GM04503 (cell line): Measurements from ENCODE around the gene ASB4.
"Not testable (repeated sequence)": the region's sequence is repeated elsewhere in the genome, so short reads cannot be mapped to it uniquely, and the experiment has no call there.

ENCODE experiments used
- DNase-seq: peaks from one replicate; pipeline ENCODE4 v3.0.0-alpha.2; 2012; ENCODE audit warnings: low read depth

Gene ASB4

GRCh38 chr7:95485391-95486123, at the start of gene ASB4:
Gene ASB4 (plus strand): TSS chr7:95485943. CDS start chr7:95485972, 29 bp downstream.
- DNase-seq = no peak

GRCh38 chr7:95436407-95436806, 49.3 kb upstream of the ASB4 start:
- no peak for DNase-seq

GRCh38 chr7:95440394-95441038, 45.2 kb upstream of the ASB4 start:
- DNase-seq = no peak

GRCh38 chr7:95441042-95441823, 44.5 kb upstream of the ASB4 start:
- DNase-seq = no peak

- no peak for DNase-seq
Observed at GRCh38 chr7:95444796-95445195, 40.9 kb upstream of the ASB4 start.

GRCh38 chr7:95446618-95447017, 39.1 kb upstream of the ASB4 start:
- DNase-seq = no peak

- DNase-seq = no peak
Observed at GRCh38 chr7:95454438-95455045, 31.2 kb upstream of the ASB4 start.

GRCh38 chr7:95457947-95458346, 27.8 kb upstream of the ASB4 start:
- DNase-seq = no peak

GRCh38 chr7:95460653-95461052, 25.1 kb upstream of the ASB4 start:
- not testable (repeated sequence) for DNase-seq

- DNase-seq = no peak
Observed at GRCh38 chr7:95467912-95468607, 17.7 kb upstream of the ASB4 start.

GRCh38 chr7:95469187-95469586, 16.6 kb upstream of the ASB4 start:
- DNase-seq = no peak

GRCh38 chr7:95469848-95470247, 15.9 kb upstream of the ASB4 start:
- no peak for DNase-seq

GRCh38 chr7:95470452-95470851, 15.3 kb upstream of the ASB4 start:
- DNase-seq = no peak

- no peak for DNase-seq
Observed at GRCh38 chr7:95471071-95471470, 14.7 kb upstream of the ASB4 start.

- DNase-seq = peak; percentile 16
Observed at GRCh38 chr7:95472581-95473161, 13.1 kb upstream of the ASB4 start.

GRCh38 chr7:95473276-95473985, 12.3 kb upstream of the ASB4 start:
- DNase-seq = no peak

GRCh38 chr7:95476072-95476847, 9.5 kb upstream of the ASB4 start:
- DNase-seq = no peak

GRCh38 chr7:95476904-95477594, 8.7 kb upstream of the ASB4 start:
- DNase-seq = peak; percentile 8

GRCh38 chr7:95478272-95479037, 7.3 kb upstream of the ASB4 start:
- no peak for DNase-seq
